Measurements from ENCODE around the gene UCN3. TPM values are rescaled to one million over a fixed set of nuclear protein-coding genes. Genes with fewer than 3 reads are reported as not detected.
A peak's percentile ranks its signal among the peaks of the same experiment; 100 is the strongest.
"Not testable (repeated sequence)": the region's sequence is repeated elsewhere in the genome, so short reads cannot be mapped to it uniquely, and the experiment has no call there.

UCN3 gene
- total RNA-seq, 2 donors from 2014 or later = not detected

- ATAC-seq = no peak
- DNase-seq = no peak
- intact Hi-C loops (cut with DNase I) = no loop called here
Measured at GRCh38 chr10:5400468-5401240, 35.9 kb downstream of the UCN3 start.

GRCh38 chr10:5402798-5403197 lies 38.0 kb downstream of the UCN3 start:
- ATAC-seq (no peak), DNase-seq (no peak)
- intact Hi-C loops (cut with DNase I) = no loop called here

- intact Hi-C loops (cut with DNase I) = no loop called here
- DNase-seq (peak; percentile 29), ATAC-seq (peak in 1 of 2 donors; percentile 47)
Measured at GRCh38 chr10:5404208-5405041, 39.7 kb downstream of the UCN3 start, which contains the start of gene TUBAL3. Gene TUBAL3, minus strand, starts transcription at chr10:5404828. Its CDS starts 36 bp downstream, at chr10:5404792.

GRCh38 chr10:5406918-5407317 lies 42.2 kb downstream of the UCN3 start:
- DNase-seq = no peak
- no peak for ATAC-seq
- intact Hi-C loops (cut with DNase I) = no loop called here

- ATAC-seq; intact Hi-C loops (cut with DNase I); DNase-seq: not testable (repeated sequence)
Measured at GRCh38 chr10:5410787-5411186, 46.0 kb downstream of the UCN3 start.

- ATAC-seq = no peak
- no peak for DNase-seq
- intact Hi-C loops (cut with DNase I) = no loop called here
Measured at GRCh38 chr10:5411941-5412276, 47.1 kb downstream of the UCN3 start.

GRCh38 chr10:5412277-5412941 lies 47.6 kb downstream of the UCN3 start, which contains the start of gene NET1:
Gene NET1, plus strand, starts transcription at chr10:5412557. Its CDS starts 136 bp downstream, at chr10:5412693.
- intact Hi-C loops (cut with DNase I) = no loop called here
- ATAC-seq = peak; percentile 98 to 99
- DNase-seq = peak; percentile 89

- ATAC-seq = peak; percentile 13 to 20
- intact Hi-C loops (cut with DNase I) = no loop called here
- no peak for DNase-seq
Measured at GRCh38 chr10:5413012-5413938, 48.5 kb downstream of the UCN3 start.

- ATAC-seq (no peak), DNase-seq (no peak)
- intact Hi-C loops (cut with DNase I) = no loop called here
Measured at GRCh38 chr10:5416981-5417380, 52.2 kb downstream of the UCN3 start.

GRCh38 chr10:5418584-5418983 lies 53.8 kb downstream of the UCN3 start:
- ATAC-seq (no peak), DNase-seq (no peak)
- intact Hi-C loops (cut with DNase I) = no loop called here

GRCh38 chr10:5419466-5420094 lies 54.8 kb downstream of the UCN3 start:
- no peak for DNase-seq
- ATAC-seq = no peak
- intact Hi-C loops (cut with DNase I) = no loop called here

- intact Hi-C loops (cut with DNase I) = no loop called here
- DNase-seq (no peak), ATAC-seq (no peak)
Measured at GRCh38 chr10:5423771-5424170, 59.0 kb downstream of the UCN3 start.

Other genes starting within 250 kb of the UCN3 start
- gene AKR1C8, start 179.8 kb upstream of the UCN3 start, total RNA-seq = under 1 TPM in 1 of 2 donors, not detected in 1; 0.68 TPM
- not detected for gene AKR1C4, start 168.1 kb upstream of the UCN3 start, total RNA-seq
- gene TUBAL3, start 39.9 kb downstream of the UCN3 start, total RNA-seq = under 1 TPM; 0.21 to 0.31 TPM
- 10 to 100 TPM; 25.6 to 36.4 TPM for gene NET1, start 47.6 kb downstream of the UCN3 start, total RNA-seq
- gene CALML5, start 134.6 kb downstream of the UCN3 start, total RNA-seq = not detected
- not detected for gene CALML3, start 160.0 kb downstream of the UCN3 start, total RNA-seq